ENCODE data around the gene MCF2L. TPM values are rescaled to one million over a fixed set of nuclear protein-coding genes. Genes with fewer than 3 reads are reported as not detected.

Gene MCF2L
- total RNA-seq, 2 donors from 2014 or later = 0.56 to 0.74 TPM

- Mint-ChIP-seq H3K9me3 (no peaks in the 10 kb centered on the region), H3K4me3 (no peak overlapping the region), H3K36me3 (no peaks in the 10 kb centered on the region), H3K4me1 (ENCODE audit: low read depth in 2 of 2) (no peaks in the 10 kb centered on the region), H3K27me3 (peaks cover 0 to 21% of the 10 kb centered on the region in 2 donors), H3K27ac (no peak overlapping the region)
- DNase-seq (ENCODE audit: low spot score) = no peak
- peak in 1 of 2 donors; percentile 44 for ATAC-seq
Measured at GRCh38 chr13:112995395-112996191, 26.6 kb downstream of the MCF2L start.

GRCh38 chr13:112996671-112997091 lies 27.7 kb downstream of the MCF2L start:
- no peak for DNase-seq (ENCODE audit: low spot score)

GRCh38 chr13:112997188-112998130 lies 28.4 kb downstream of the MCF2L start:
- ATAC-seq = no peak
- DNase-seq (ENCODE audit: low spot score) = no peak
- H3K36me3 Mint-ChIP-seq = no peaks in the 10 kb centered on the region
- no peaks in the 10 kb centered on the region for H3K4me1 Mint-ChIP-seq (ENCODE audit: low read depth in 2 of 2)
- H3K9me3 Mint-ChIP-seq = no peaks in the 10 kb centered on the region
- no peak overlapping the region for H3K4me3 Mint-ChIP-seq
- H3K27ac Mint-ChIP-seq = no peak overlapping the region
- peaks cover 0 to 21% of the 10 kb centered on the region in 2 donors for H3K27me3 Mint-ChIP-seq

More at GRCh38 chr13:112996671-112997091, 27.7 kb downstream of the MCF2L start:
- ATAC-seq = no peak
- Mint-ChIP-seq H3K27me3 (peaks cover 0 to 21% of the 10 kb centered on the region in 2 donors), H3K9me3 (no peaks in the 10 kb centered on the region), H3K4me1 (ENCODE audit: low read depth in 2 of 2) (no peaks in the 10 kb centered on the region), H3K36me3 (no peaks in the 10 kb centered on the region), H3K27ac (no peak overlapping the region), H3K4me3 (no peak overlapping the region)

GRCh38 chr13:112998521-112999280 lies 29.7 kb downstream of the MCF2L start:
- Mint-ChIP-seq H3K27ac (no peak overlapping the region), H3K4me3 (no peak overlapping the region), H3K4me1 (ENCODE audit: low read depth in 2 of 2) (no peaks in the 10 kb centered on the region), H3K27me3 (peaks cover 0 to 15% of the 10 kb centered on the region in 2 donors), H3K36me3 (no peaks in the 10 kb centered on the region), H3K9me3 (no peaks in the 10 kb centered on the region)
- ATAC-seq (no peak), DNase-seq (ENCODE audit: low spot score) (no peak)

- no peaks in the 10 kb centered on the region for H3K9me3 Mint-ChIP-seq
- H3K36me3 Mint-ChIP-seq = no peaks in the 10 kb centered on the region
- H3K4me3 Mint-ChIP-seq = no peak overlapping the region
- H3K27me3 Mint-ChIP-seq = peaks cover 0 to 15% of the 10 kb centered on the region in 2 donors
- H3K27ac Mint-ChIP-seq = no peak overlapping the region
- H3K4me1 Mint-ChIP-seq (ENCODE audit: low read depth in 2 of 2) = peaks cover 0 to under 1% of the 10 kb centered on the region in 2 donors
- DNase-seq (ENCODE audit: low spot score) = no peak
- no peak for ATAC-seq
Measured at GRCh38 chr13:112999414-113000177, 30.6 kb downstream of the MCF2L start.

GRCh38 chr13:113000575-113000974 lies 31.6 kb downstream of the MCF2L start:
- H3K9me3 Mint-ChIP-seq = peaks cover 2% of the 10 kb centered on the region
- H3K27ac Mint-ChIP-seq = no peak overlapping the region
- H3K36me3 Mint-ChIP-seq = no peaks in the 10 kb centered on the region
- DNase-seq (ENCODE audit: low spot score) = no peak
- ATAC-seq = no peak
- peaks cover 0 to 15% of the 10 kb centered on the region in 2 donors for H3K27me3 Mint-ChIP-seq
- peaks cover 4 to 9% of the 10 kb centered on the region in 2 donors for H3K4me1 Mint-ChIP-seq (ENCODE audit: low read depth in 2 of 2)
- no peak overlapping the region for H3K4me3 Mint-ChIP-seq

GRCh38 chr13:113001241-113002140 lies 32.5 kb downstream of the MCF2L start:
- Mint-ChIP-seq H3K4me3 (no peak overlapping the region), H3K36me3 (no peaks in the 10 kb centered on the region), H3K27me3 (peaks cover 0 to 15% of the 10 kb centered on the region in 2 donors), H3K9me3 (peaks cover 3% of the 10 kb centered on the region), H3K4me1 (ENCODE audit: low read depth in 2 of 2) (peaks cover 5 to 10% of the 10 kb centered on the region in 2 donors), H3K27ac (no peak overlapping the region)
- no peak for ATAC-seq
- DNase-seq (ENCODE audit: low spot score) = no peak

DNA sequence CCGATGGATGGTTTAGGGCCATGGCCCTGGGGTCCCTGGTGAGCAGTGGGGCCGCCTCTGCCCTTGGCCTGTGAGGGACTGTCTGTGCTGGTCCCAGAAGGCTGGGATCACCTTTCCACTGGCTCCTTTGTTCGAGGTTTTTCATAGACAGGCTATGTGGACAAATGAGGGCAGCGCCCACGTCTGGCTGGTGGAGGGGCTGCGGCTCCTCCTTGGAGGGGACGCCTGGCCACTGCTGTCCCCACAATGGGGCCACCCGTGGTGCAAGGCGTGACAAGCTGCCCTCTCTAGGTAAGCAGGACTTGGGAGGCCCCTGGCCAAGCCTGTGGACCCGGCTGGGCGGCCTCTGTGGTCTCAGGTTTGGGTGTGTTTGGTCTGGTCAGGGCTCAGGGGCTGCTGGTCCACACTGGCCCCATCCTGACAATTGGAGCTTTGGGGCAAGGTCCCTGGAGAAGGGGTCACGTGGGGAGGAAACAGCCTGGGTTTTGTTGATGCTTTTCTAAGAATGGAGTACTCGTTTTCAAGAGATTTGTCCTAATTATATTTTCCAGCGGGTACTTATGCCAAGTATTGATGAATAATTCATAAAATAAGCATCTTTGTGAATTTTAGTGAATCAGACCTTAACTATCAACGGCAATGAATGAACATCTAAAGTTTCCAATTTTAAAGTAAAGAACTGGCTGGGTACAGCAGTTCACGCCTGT lies 33.3 kb downstream of the MCF2L start:
- H3K9me3 Mint-ChIP-seq = peaks cover 3% of the 10 kb centered on the region
- H3K4me3 Mint-ChIP-seq = no peak overlapping the region
- DNase-seq (ENCODE audit: low spot score) (no peak), ATAC-seq (no peak)
- peaks cover 0 to 15% of the 10 kb centered on the region in 2 donors for H3K27me3 Mint-ChIP-seq
- no peaks in the 10 kb centered on the region for H3K36me3 Mint-ChIP-seq
- peaks cover 5 to 10% of the 10 kb centered on the region in 2 donors for H3K4me1 Mint-ChIP-seq (ENCODE audit: low read depth in 2 of 2)
- no peak overlapping the region for H3K27ac Mint-ChIP-seq

GRCh38 chr13:113002913-113003290 lies 33.9 kb downstream of the MCF2L start:
- no peak for DNase-seq (ENCODE audit: low spot score)
- no peak for ATAC-seq
- peaks cover 0 to 15% of the 10 kb centered on the region in 2 donors for H3K27me3 Mint-ChIP-seq
- peaks cover 3% of the 10 kb centered on the region for H3K9me3 Mint-ChIP-seq
- peaks cover 5 to 10% of the 10 kb centered on the region in 2 donors for H3K4me1 Mint-ChIP-seq (ENCODE audit: low read depth in 2 of 2)
- H3K36me3 Mint-ChIP-seq = no peaks in the 10 kb centered on the region
- H3K4me3 Mint-ChIP-seq = no peak overlapping the region
- no peak overlapping the region for H3K27ac Mint-ChIP-seq

DNA sequence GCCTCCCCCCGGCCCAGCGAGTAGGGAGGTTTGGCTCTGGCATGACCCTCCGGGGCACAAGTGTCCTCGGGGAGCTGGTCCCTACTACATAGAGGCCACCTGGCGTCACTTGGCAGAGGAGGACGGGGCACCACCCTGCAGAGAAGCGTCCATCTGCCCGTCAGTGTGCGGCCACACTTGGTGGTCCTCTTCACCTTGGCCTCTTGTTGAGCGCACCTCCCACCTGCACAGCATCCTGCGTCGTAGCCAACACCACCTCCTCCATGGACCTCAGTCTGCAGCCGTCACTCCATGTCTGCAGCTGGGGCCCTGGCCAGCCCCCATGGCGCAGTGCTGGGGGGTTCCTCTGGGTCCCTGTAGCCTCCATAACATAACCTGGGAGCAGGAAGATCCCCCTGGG lies 35.1 kb downstream of the MCF2L start:
- Mint-ChIP-seq H3K4me3 (no peak overlapping the region), H3K27ac (peak overlapping the region in 1 of 2 donors; percentile 79), H3K36me3 (no peaks in the 10 kb centered on the region), H3K4me1 (ENCODE audit: low read depth in 2 of 2) (peaks cover 5 to 10% of the 10 kb centered on the region in 2 donors), H3K27me3 (peaks cover 0 to 9% of the 10 kb centered on the region in 2 donors), H3K9me3 (peaks cover 3% of the 10 kb centered on the region)
- no peak for DNase-seq (ENCODE audit: low spot score)
- ATAC-seq = no peak

- peaks cover 0 to under 1% of the 10 kb centered on the region in 2 donors for H3K27me3 Mint-ChIP-seq
- H3K27ac Mint-ChIP-seq = peak overlapping the region; percentile 58 to 79
- H3K9me3 Mint-ChIP-seq = peaks cover 3% of the 10 kb centered on the region
- peak overlapping the region; percentile 53 for H3K4me3 Mint-ChIP-seq
- ATAC-seq (no peak), DNase-seq (ENCODE audit: low spot score) (no peak)
- H3K4me1 Mint-ChIP-seq (ENCODE audit: low read depth in 2 of 2) = peaks cover 5 to 10% of the 10 kb centered on the region in 2 donors
- no peaks in the 10 kb centered on the region for H3K36me3 Mint-ChIP-seq
Measured at GRCh38 chr13:113005076-113005865, 36.3 kb downstream of the MCF2L start.
